DOHH2 (cell line): ENCODE data around the gene FAM98A.

ENCODE experiments used
- EZH2phosphoT487 ChIP-seq: fragments of 200-600 bp; sonication (generic); IDR thresholded peaks from 2 replicates; pipeline ENCODE4 v1.6.1; 2017; ENCODE audit warnings: borderline replicate concordance, mild to moderate bottlenecking, antibody characterized with exemption, low read length, moderate library complexity, mixed read lengths
- TF ChIP-seq, protein P1 (sequence below): fragments of 200-600 bp; sonication (generic); IDR thresholded peaks from one replicate; pipeline ENCODE4 v1.5.1; 2014; ENCODE audit warnings: antibody characterized with exemption, mild to moderate bottlenecking, low read depth, low read length; ENCODE audit not compliant: poor library complexity, severe bottlenecking

- TF ChIP-seq, protein P1, sequence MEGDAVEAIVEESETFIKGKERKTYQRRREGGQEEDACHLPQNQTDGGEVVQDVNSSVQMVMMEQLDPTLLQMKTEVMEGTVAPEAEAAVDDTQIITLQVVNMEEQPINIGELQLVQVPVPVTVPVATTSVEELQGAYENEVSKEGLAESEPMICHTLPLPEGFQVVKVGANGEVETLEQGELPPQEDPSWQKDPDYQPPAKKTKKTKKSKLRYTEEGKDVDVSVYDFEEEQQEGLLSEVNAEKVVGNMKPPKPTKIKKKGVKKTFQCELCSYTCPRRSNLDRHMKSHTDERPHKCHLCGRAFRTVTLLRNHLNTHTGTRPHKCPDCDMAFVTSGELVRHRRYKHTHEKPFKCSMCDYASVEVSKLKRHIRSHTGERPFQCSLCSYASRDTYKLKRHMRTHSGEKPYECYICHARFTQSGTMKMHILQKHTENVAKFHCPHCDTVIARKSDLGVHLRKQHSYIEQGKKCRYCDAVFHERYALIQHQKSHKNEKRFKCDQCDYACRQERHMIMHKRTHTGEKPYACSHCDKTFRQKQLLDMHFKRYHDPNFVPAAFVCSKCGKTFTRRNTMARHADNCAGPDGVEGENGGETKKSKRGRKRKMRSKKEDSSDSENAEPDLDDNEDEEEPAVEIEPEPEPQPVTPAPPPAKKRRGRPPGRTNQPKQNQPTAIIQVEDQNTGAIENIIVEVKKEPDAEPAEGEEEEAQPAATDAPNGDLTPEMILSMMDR = no peak
- no peak for TF ChIP-seq EZH2phosphoT487
Measured at GRCh38 chr2:33586766-33587165, 12.3 kb downstream of the FAM98A start.
